IPS-18c (cell line): Measurements from ENCODE around the gene CXCL8.
"Not testable (repeated sequence)": the region's sequence is repeated elsewhere in the genome, so short reads cannot be mapped to it uniquely, and the experiment has no call there.

Source experiments
- H3K4me3 ChIP-seq: 2 replicates; pipeline ENCODE4 v1.7.0; 2013; ENCODE audit warnings: low read depth, mild to moderate bottlenecking, low read length, moderate library complexity; ENCODE audit not compliant: insufficient read depth
- H3K9me3 ChIP-seq: one replicate; pipeline ENCODE4 v1.6.1; 2013; ENCODE audit warnings: mild to moderate bottlenecking, low read length, moderate library complexity; ENCODE audit not compliant: control insufficient read depth, insufficient read depth

Gene CXCL8

DNA sequence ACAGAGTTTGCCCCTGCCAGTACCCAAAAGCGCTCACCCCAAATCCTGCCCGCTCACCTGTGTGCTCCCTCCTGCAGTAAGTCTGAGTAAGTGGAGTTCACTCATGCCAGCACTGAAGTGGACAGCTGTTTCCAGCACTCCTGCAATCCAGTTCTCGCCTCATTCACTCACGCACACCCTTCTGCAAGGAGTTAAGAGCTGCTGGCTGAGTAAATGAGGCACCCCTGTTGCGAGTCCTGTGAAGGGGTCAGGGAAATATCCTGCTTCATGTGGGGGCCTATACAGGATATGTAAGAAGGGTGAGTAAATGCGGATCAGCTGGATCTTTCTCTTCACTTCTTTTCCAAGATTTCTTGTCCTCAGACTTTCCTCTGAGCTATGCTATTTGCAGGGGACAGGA lies 23.5 kb downstream of the CXCL8 start:
- no peak overlapping the region for H3K4me3 ChIP-seq
- no peaks in the 10 kb centered on the region for H3K9me3 ChIP-seq

DNA sequence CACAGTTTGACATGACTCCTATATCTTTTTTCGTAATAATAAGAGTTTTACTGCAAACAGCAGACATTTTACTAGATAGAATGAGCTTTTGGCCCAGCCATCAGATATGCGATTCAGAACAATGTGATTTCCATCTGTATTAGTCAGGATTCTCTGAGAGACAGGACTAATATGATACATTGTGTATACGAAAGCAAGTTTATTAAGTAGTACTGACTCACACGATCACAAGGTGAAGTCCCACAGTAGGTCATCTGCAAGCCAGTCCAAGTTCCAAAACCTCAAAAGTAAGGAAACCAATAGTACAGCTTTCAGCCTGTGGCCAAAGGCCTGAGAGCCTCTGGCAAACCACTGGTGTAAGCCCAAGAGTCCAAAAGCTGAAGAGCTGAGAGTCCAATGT lies 24.1 kb downstream of the CXCL8 start:
- Histone ChIP-seq H3K4me3 (no peak overlapping the region), H3K9me3 (no peaks in the 10 kb centered on the region)

DNA sequence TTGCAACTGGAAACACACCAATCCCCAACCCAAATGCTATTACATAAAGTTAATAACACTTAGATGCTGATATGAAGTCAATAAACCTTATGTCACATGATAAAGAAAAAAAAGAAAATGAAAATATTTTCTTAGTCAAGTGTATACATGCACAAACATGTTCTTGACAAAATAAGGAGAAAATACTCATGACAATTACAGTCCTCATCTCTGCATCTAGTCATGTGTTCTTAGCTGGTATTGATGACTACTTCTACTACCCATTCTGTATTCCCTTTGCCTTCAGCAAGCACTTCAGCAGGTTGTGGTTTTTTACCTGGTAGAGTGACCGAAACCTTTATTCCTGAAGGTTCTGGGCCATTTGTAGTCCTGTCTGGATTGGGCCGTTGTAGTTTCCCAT lies 24.9 kb downstream of the CXCL8 start:
- H3K4me3 ChIP-seq: no peak overlapping the region
- H3K9me3 ChIP-seq: no peaks in the 10 kb centered on the region

DNA sequence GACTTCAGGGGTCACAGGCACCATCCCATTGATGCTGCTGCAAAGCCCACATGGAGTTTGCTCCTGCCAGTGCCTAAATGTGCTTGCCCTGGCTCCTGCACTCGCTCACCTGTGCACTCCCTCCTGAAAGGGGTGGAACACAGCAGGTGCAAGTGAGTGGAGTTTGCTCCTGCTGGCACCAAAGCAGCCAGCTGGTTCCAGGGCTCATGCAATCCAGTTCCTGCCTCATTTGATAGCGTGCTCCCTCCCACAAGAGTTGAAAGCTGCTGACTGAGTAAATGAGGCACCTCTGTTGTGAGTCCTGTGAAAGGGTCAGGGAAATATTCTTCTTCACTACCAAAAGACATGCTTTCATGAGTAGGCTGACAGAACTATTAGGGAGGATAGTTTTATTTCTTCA lies 30.5 kb downstream of the CXCL8 start:
- Histone ChIP-seq H3K4me3 (no peak overlapping the region), H3K9me3 (no peaks in the 10 kb centered on the region)

DNA sequence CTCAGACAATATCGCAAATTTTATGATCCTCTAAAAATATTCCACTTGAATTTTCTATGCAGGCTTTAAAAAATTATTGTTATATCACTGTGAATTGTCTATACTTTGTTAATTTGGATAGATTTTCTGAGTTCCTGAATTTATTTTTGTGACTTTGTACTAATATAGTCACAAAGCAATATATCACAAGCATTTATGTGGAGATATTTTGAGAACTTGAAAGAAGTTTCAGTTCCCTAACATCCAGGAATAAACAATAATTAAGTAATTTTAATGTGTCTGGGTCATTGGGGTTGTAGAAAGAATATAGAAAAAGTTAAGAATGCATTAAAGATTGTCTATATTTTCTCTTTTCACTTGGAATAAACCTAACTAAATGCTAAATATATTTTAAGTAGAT lies 32.0 kb downstream of the CXCL8 start:
- H3K4me3 ChIP-seq: no peak overlapping the region
- no peaks in the 10 kb centered on the region for H3K9me3 ChIP-seq

DNA sequence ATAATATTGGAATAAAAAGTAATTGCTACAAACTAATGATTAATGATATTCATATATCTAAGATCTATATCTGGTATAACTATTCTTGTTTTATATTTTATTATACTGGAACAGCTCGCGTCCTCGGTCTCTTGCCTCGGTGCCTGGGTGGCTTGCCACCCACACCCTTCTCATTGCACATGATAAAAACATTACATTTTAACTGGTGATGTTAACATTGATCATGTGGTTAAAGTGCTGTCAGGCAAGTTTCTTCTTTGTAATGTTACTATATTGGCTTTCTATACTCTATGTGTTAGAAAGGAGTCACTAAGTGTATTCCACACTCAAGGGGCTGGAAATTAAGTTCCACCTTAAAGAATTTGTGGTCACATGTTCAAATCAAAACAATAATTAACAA lies 34.0 kb downstream of the CXCL8 start:
- H3K4me3 ChIP-seq, H3K9me3 ChIP-seq: not testable (repeated sequence)

DNA sequence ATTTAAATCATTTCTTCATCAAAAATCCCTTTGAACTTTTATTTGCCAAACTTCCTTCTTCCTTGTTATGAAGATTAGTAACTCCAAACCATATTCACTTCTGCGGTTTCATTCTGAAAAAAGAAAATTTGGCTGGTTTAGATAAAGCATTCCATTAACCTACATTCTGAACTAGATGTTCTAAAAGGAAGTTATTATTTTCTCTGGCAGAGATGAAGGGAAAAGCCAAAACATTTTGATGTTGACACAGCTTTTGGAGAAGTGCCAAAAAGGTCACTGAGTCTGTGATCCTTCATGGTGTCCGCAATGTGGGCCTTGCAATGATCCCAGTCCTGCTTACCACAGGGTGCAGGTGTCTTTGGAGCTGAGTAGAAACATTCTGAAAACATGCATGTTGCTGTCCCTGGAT lies 36.0 kb downstream of the CXCL8 start:
- H3K4me3 ChIP-seq: no peak overlapping the region
- H3K9me3 ChIP-seq: no peaks in the 10 kb centered on the region

DNA sequence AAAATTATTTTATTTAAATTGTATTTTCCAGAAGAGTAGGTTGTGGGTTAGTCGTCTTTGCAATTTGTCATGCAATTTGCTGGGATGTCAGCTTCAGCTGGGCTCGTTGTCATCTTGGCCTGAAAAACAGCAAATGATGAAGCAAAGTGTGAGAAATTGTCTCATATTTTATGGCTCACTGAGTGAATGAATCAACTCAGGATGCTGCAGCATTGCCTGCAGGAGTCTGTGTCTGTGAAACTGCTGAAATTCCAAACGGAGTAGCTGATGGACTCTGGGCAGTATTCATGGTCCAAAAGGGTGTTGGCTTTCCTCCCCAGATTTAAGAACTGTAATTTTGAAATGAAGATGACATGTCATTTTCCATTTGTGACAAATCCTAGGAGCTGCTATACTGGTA lies 37.2 kb downstream of the CXCL8 start:
- no peak overlapping the region for H3K4me3 ChIP-seq
- H3K9me3 ChIP-seq: no peaks in the 10 kb centered on the region

DNA sequence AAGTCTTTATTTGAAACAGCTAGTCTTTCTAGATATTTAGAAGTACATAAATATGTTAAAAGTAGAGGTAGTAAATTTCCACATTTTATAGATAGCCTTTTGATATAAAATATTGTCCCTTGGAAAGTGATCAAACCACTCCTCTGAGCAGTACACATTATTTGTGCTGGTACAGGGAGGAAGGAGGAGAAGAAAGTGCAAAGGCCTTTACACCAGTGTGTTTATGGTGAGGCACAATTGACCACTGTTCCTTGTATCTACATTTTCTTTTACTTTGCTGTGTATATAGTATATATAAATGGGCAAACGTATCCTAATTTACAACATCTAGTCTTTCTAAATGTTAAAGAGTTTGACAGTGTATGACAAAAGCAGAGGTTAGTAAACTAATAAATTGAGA lies 39.9 kb downstream of the CXCL8 start:
- no peak overlapping the region for H3K4me3 ChIP-seq
- H3K9me3 ChIP-seq: no peaks in the 10 kb centered on the region

DNA sequence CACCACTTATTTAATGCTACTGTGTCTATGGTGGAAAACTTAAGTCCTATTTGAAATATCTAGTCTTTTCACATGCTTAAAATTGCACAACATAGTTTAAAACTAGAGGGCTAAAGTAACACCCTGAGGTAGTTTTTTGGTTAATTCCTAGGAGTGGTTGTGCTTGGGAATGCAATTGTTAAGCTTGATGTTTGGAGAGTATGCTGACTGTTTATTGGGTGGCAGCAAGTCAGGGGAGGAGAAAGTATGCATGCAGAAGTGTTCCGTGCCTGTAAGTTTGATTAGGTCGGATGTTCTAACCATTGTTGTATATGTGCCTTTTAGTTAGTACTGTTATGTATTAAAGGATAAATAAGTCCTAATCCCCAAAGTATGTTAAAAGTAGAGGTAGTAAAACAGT lies 40.5 kb downstream of the CXCL8 start:
- Histone ChIP-seq H3K9me3 (no peaks in the 10 kb centered on the region), H3K4me3 (no peak overlapping the region)

DNA sequence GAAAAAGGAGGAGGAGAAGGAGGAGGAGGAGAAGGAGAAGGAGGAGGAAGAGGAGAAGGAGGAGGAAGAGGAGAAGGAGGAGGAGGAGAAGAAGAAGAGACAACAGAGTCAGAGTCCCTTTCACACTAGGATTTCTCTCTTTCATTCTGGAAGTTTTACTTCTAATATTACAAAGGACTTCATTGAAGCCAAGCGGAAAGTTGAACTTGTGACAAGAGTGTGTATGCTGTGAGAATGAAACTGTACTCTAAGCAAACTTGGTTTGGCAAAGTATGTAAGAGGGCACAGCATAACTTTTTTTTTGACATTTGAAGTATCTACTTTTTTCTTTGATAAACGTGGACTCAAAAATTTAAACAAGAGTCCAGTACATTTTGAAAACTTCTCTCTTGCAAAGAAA lies 48.0 kb downstream of the CXCL8 start:
- no peaks in the 10 kb centered on the region for H3K9me3 ChIP-seq
- no peak overlapping the region for H3K4me3 ChIP-seq
